Vagina (tissue), 2 donors: ENCODE results near the gene TOP3A. TPM values are rescaled to one million over a fixed set of nuclear protein-coding genes. Genes with fewer than 3 reads are reported as not detected.
A peak's percentile ranks its signal among the peaks of the same experiment; 100 is the strongest.

ENCODE experiments used
- DNase-seq, 2 donors: peaks; one replicate each; pipeline ENCODE4 v3.0.0-alpha.2; 2017; ENCODE audit errors: extremely low spot score in 2 of 2
- H3K27ac ChIP-seq: fragments of 200-600 bp; sonication (generic); one replicate; pipeline ENCODE4 v1.5.1; 2019
- H3K27me3 ChIP-seq: fragments of 200-600 bp; sonication (generic); one replicate; pipeline ENCODE4 v1.5.1; 2019
- H3K36me3 ChIP-seq, 2 donors: fragments of 200-600 bp; sonication (generic); one replicate each; pipeline ENCODE4 v1.5.1; 2017 to 2019
- H3K4me1 ChIP-seq: fragments of 200-600 bp; sonication (generic); one replicate; pipeline ENCODE4 v1.5.1; 2019
- H3K4me3 ChIP-seq, 2 donors: fragments of 200-600 bp; sonication (generic); 1 replicate in 1 of 2; 2 replicates in 1 of 2; pipeline ENCODE4 v1.5.1; 2016 to 2019
- H3K9me3 ChIP-seq: fragments of 200-600 bp; sonication (generic); one replicate; pipeline ENCODE4 v1.5.1; 2019
- POLR2A ChIP-seq, 2 donors: fragments of 450-650 bp; IDR thresholded peaks; one replicate each; pipeline ENCODE4 v1.6.1; 2017; ENCODE audit warnings: antibody characterized with exemption in 2 of 2, mild to moderate bottlenecking in 2 of 2, moderate library complexity in 2 of 2
- POLR2AphosphoS5 ChIP-seq, 2 donors: sonication (generic); formaldehyde crosslinking; IDR thresholded peaks; one replicate each; pipeline ENCODE4 v1.9.0; 2017; ENCODE audit warnings: antibody characterized with exemption in 2 of 2, mild to moderate bottlenecking in 2 of 2, low read depth in 1 of 2; ENCODE audit not compliant: insufficient read depth in 1 of 2
- intact Hi-C: fragments of 100-400 bp; cut with DNase I; formaldehyde crosslinking; loops from one replicate; pipeline ENCODE4 v1.15.1; 2023
- total RNA-seq: library from RNA; depleted of rRNA; stranded (reverse); fragments of >200 nt; gene quantifications from one replicate; pipeline ENCODE4 v1.2.3, GENCODE V29; 2016
- TF ChIP-seq, protein P1 (sequence below), 3 experiments: fragments of 450-650 bp in 2 of 3; fragments of 200-600 bp in 1 of 3; sonication (generic) in 1 of 3; IDR thresholded peaks; one replicate each; pipeline ENCODE4 v1.5.1; 2017 to 2019; ENCODE audit warnings: antibody characterized with exemption in 3 of 3, mild to moderate bottlenecking in 2 of 3, moderate library complexity in 2 of 3

TOP3A gene
- total RNA-seq, 1 donor from 2014 or later, result 15.5 TPM

DNA sequence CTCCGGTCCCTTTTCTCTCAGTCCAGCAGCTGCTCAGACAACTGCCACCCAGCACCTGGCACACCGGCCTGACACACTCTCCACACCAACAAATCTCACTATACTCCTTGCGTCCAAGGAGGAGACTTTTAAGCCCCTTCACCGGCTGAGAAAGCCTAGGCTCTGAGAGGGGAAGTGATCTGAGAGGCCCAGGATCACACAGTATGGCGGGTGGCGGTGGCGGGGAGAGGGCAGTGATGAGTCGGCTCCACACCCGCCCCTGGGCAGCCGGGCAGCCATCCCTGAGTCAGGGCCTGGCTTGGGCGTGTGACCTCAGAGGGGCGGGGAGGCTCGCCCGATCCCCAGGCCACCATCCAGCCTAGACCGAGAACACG is 56.8 kb downstream of the TOP3A start:
- Histone ChIP-seq H3K36me3 (peaks cover 0 to 42% of the 10 kb centered on the region in 2 donors), H3K27ac (peak overlapping the region; percentile 90), H3K4me1 (peaks cover 62% of the 10 kb centered on the region), H3K4me3 (peak overlapping the region; percentile 85 to 94), H3K9me3 (no peaks in the 10 kb centered on the region), H3K27me3 (no peaks in the 10 kb centered on the region)
- intact Hi-C loops, result no loop called here
- DNase-seq, result no peak
- TF ChIP-seq POLR2A (IDR thresholded peaks at IDR 0.05) (no peak), POLR2AphosphoS5 (IDR thresholded peaks at IDR 0.05; ENCODE audit: insufficient read depth in 1 of 2, low read depth in 1 of 2) (no peak)
- TF ChIP-seq, protein P1, sequence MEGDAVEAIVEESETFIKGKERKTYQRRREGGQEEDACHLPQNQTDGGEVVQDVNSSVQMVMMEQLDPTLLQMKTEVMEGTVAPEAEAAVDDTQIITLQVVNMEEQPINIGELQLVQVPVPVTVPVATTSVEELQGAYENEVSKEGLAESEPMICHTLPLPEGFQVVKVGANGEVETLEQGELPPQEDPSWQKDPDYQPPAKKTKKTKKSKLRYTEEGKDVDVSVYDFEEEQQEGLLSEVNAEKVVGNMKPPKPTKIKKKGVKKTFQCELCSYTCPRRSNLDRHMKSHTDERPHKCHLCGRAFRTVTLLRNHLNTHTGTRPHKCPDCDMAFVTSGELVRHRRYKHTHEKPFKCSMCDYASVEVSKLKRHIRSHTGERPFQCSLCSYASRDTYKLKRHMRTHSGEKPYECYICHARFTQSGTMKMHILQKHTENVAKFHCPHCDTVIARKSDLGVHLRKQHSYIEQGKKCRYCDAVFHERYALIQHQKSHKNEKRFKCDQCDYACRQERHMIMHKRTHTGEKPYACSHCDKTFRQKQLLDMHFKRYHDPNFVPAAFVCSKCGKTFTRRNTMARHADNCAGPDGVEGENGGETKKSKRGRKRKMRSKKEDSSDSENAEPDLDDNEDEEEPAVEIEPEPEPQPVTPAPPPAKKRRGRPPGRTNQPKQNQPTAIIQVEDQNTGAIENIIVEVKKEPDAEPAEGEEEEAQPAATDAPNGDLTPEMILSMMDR (IDR thresholded peaks at IDR 0.05), result no peak

DNA sequence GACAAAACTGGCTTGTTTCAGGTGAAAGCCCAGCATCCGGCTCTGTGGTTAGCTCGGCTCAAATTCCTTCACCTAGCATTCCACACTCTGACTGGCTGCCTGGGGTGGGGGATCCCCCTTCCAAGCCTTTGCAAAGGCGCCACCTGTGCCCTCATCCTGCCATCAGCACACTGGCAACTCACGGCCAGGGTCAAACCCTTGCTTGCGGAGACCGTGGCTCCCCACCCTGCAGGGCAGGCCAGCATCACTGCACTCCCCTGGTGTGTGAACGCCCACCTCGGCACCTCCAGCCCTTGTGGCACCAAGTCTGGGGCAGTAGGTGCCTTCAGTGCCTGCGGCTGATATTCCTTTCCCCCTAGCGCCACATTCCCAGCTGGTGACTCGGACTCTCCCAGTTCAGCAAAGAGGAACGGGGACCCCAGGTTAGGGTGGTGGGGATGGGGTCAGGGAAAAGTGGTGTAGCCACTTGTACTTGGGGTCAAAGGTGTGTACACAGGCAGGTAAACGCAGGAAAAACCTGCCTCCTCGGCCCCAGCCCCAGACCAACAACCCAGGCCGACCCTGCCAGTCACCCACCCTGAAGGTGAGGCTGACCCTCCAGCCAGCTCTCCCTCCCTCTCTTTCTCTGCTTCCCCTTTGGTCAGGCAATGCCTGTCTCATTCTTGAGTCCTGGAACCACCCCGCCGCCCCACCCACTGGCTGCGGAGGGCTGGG is 57.4 kb downstream of the TOP3A start:
- DNase-seq, result no peak
- TF ChIP-seq, protein P1 (IDR thresholded peaks at IDR 0.05), result no peak
- TF ChIP-seq POLR2AphosphoS5 (IDR thresholded peaks at IDR 0.05; ENCODE audit: insufficient read depth in 1 of 2, low read depth in 1 of 2) (no peak), POLR2A (IDR thresholded peaks at IDR 0.05) (no peak)
- intact Hi-C loops, result no loop called here
- peak overlapping the region; percentile 90 for H3K27ac ChIP-seq
- H3K36me3 ChIP-seq, result peaks cover 0 to 45% of the 10 kb centered on the region in 2 donors
- peaks cover 57% of the 10 kb centered on the region for H3K4me1 ChIP-seq
- no peaks in the 10 kb centered on the region for H3K9me3 ChIP-seq
- H3K4me3 ChIP-seq, result peak overlapping the region; percentile 85 to 94
- no peaks in the 10 kb centered on the region for H3K27me3 ChIP-seq

DNA sequence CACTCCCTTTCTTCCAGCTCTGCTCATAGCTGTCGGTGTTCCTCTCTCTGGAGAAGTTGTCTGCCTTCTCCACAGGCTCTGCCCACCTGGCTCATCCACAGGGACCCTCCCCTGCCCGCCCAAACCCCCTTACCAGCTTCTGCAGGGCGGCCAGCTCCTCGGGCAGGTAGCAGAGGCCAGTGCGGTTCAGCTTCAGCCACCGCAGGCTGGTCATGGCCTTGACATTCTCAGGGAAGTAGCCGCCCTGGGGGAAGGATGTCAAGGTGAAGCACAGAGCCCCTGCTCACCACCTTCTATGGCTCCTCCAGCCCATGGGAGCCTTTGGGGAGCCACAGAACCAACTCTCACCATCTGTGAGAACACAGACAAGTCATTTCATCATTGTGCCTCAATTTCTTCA is 58.0 kb downstream of the TOP3A start:
- DNase-seq, result no peak
- intact Hi-C loops, result no loop called here
- Histone ChIP-seq H3K9me3 (no peaks in the 10 kb centered on the region), H3K4me3 (peak overlapping the region; percentile 85 to 94), H3K27ac (peak overlapping the region; percentile 90), H3K4me1 (peaks cover 51% of the 10 kb centered on the region), H3K36me3 (peaks cover 0 to 51% of the 10 kb centered on the region in 2 donors), H3K27me3 (no peaks in the 10 kb centered on the region)
- no peak for TF ChIP-seq POLR2A (IDR thresholded peaks at IDR 0.05)
- TF ChIP-seq, protein P1 (IDR thresholded peaks at IDR 0.05), result no peak
- TF ChIP-seq POLR2AphosphoS5 (IDR thresholded peaks at IDR 0.05; ENCODE audit: insufficient read depth in 1 of 2, low read depth in 1 of 2), result no peak

DNA sequence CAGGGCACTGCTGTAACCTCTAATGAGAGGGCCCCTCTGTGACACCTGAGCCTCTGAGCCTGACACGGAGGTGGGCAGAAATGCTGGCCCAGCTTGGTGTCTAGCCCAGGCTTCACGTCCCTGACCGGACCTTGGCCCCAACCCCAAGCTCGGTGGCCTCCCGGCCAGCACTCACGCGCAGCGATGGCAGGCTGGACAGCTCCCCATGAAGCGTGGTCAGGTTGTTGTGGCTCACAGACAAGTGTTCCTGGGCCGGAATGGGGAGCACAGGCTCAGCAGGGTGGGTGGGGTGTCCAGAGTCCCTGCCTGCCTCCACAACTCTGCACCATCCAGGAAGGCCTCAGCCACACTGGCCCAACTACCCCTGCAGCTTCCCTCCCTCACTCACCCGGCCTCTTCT is 58.4 kb downstream of the TOP3A start:
- TF ChIP-seq POLR2A (IDR thresholded peaks at IDR 0.05), result no peak
- no peak for TF ChIP-seq POLR2AphosphoS5 (IDR thresholded peaks at IDR 0.05; ENCODE audit: insufficient read depth in 1 of 2, low read depth in 1 of 2)
- TF ChIP-seq, protein P1 (IDR thresholded peaks at IDR 0.05), result no peak
- no peak overlapping the region for H3K27ac ChIP-seq
- no peaks in the 10 kb centered on the region for H3K9me3 ChIP-seq
- intact Hi-C loops, result no loop called here
- H3K27me3 ChIP-seq, result no peaks in the 10 kb centered on the region
- DNase-seq, result no peak
- H3K4me3 ChIP-seq, result peak overlapping the region in 1 of 2 donors; percentile 94
- H3K36me3 ChIP-seq, result peaks cover 0 to 55% of the 10 kb centered on the region in 2 donors
- peaks cover 46% of the 10 kb centered on the region for H3K4me1 ChIP-seq
